Keratinocyte (primary cell): ENCODE data around the gene SARS1. TPM values are rescaled to one million over a fixed set of nuclear protein-coding genes. Genes with fewer than 3 reads are reported as not detected.

Experiments
- DNase-seq: peaks from one replicate; pipeline ENCODE4 v3.0.0-alpha.2; 2011; ENCODE audit warnings: low read depth, missing footprints, low spot score
- FAIRE-seq: peaks from 2 replicates; lab custom pipeline; 2011; peaks lifted over from hg19 to GRCh38; lab: Jason Lieb, UNC
- H2AFZ ChIP-seq: 2 replicates; pipeline ENCODE4 v1.6.0; 2012; ENCODE audit warnings: low read length, control low read depth, inconsistent platforms; ENCODE audit not compliant: control insufficient read depth
- H3K27ac ChIP-seq: 2 replicates; pipeline ENCODE4 v1.5.1; 2011; ENCODE audit warnings: low read length; ENCODE audit not compliant: control insufficient read depth, insufficient read depth
- H3K27me3 ChIP-seq: 3 replicates; pipeline ENCODE4 v1.6.0; 2011; ENCODE audit warnings: low read length; ENCODE audit not compliant: control insufficient read depth, insufficient read depth; ENCODE audit errors: extremely low read depth
- H3K36me3 ChIP-seq, 2 experiments: 2 replicates in 1 of 2; 3 replicates in 1 of 2; pipeline ENCODE4 v1.5.1; 2011; ENCODE audit warnings: low read length in 2 of 2, mild to moderate bottlenecking in 1 of 2; ENCODE audit not compliant: control insufficient read depth in 2 of 2, insufficient read depth in 2 of 2; ENCODE audit errors: extremely low read depth in 1 of 2
- H3K4me1 ChIP-seq: 3 replicates; pipeline ENCODE4 v1.5.1; 2011; ENCODE audit warnings: low read length; ENCODE audit not compliant: control insufficient read depth, insufficient read depth; ENCODE audit errors: extremely low read depth
- H3K4me2 ChIP-seq: 3 replicates; pipeline ENCODE4 v1.6.0; 2011; ENCODE audit warnings: low read depth, low read length; ENCODE audit not compliant: control insufficient read depth, insufficient read depth; ENCODE audit errors: extremely low read depth
- H3K4me3 ChIP-seq, 3 experiments: fragments of 200-600 bp in 1 of 3; sonication (generic) in 1 of 3; 2 replicates in 2 of 3; 3 replicates in 1 of 3; pipeline ENCODE4 v1.5.1; 2011 to 2016; ENCODE audit warnings: low read length in 3 of 3, mild to moderate bottlenecking in 3 of 3, control low read depth in 2 of 3, inconsistent platforms in 1 of 3, low read depth in 1 of 3, mixed read lengths in 1 of 3, mixed run types in 1 of 3, moderate library complexity in 1 of 3; ENCODE audit not compliant: control insufficient read depth in 2 of 3, insufficient read depth in 2 of 3; ENCODE audit errors: extremely low read depth in 1 of 3
- H3K79me2 ChIP-seq: 2 replicates; pipeline ENCODE4 v1.6.0; 2012; ENCODE audit warnings: low read length; ENCODE audit not compliant: control insufficient read depth, insufficient read depth
- H3K9ac ChIP-seq: 3 replicates; pipeline ENCODE4 v1.6.0; 2011; ENCODE audit warnings: low read length; ENCODE audit not compliant: control insufficient read depth, insufficient read depth; ENCODE audit errors: extremely low read depth
- H3K9me1 ChIP-seq: 3 replicates; pipeline ENCODE4 v1.6.0; 2011; ENCODE audit warnings: low read length; ENCODE audit not compliant: control insufficient read depth, insufficient read depth; ENCODE audit errors: extremely low read depth
- H3K9me3 ChIP-seq: 2 replicates; pipeline ENCODE4 v1.5.1; 2012; ENCODE audit warnings: low read depth, low read length; ENCODE audit not compliant: control insufficient read depth
- H4K20me1 ChIP-seq: 3 replicates; pipeline ENCODE4 v1.6.0; 2011; ENCODE audit warnings: low read length; ENCODE audit not compliant: control insufficient read depth, insufficient read depth; ENCODE audit errors: extremely low read depth
- CTCF ChIP-seq, 3 experiments: IDR thresholded peaks in 1 of 3; conservative IDR thresholded peaks in 1 of 3; optimal IDR thresholded peaks in 1 of 3; 2 replicates in 2 of 3; 3 replicates in 1 of 3; pipeline versions ENCODE3 to v1.5.1; 2011; ENCODE audit warnings: low read length in 3 of 3, mild to moderate bottlenecking in 3 of 3, moderate library complexity in 2 of 3, control low read depth in 1 of 3, inconsistent platforms in 1 of 3; ENCODE audit not compliant: insufficient read depth in 2 of 3; ENCODE audit errors: extremely low read depth in 1 of 3
- EZH2 ChIP-seq: IDR thresholded peaks from one replicate; pipeline ENCODE4 v1.6.1; 2012; ENCODE audit warnings: inconsistent platforms, mild to moderate bottlenecking, low read length, moderate library complexity
- dilution Hi-C: fragments of 300-500 bp; cut with MboI; formaldehyde crosslinking; loops from one replicate; pipeline ENCODE4 v1.7.0; 2020; ENCODE audit warnings: low sequenced_read_pairs; ENCODE audit not compliant: extremely low pct_ligation_motif_present
- polyA plus RNA-seq, 5 experiments: library from polyadenylated mRNA; depleted of rRNA in 3 of 5; stranded (reverse) in 3 of 5; stranded (forward) in 1 of 5; unstranded in 1 of 5; fragments of >200 nt; gene quantifications; 1 replicate in 1 of 5; 2 replicates in 3 of 5; 3 replicates in 1 of 5; pipeline versions ENCODE4 v1.2.1 to v1.2.3, GENCODE V29; 2011 to 2012; ENCODE audit warnings: missing spikeins in 2 of 5, low read depth in 1 of 5, low replicate concordance in 1 of 5

Gene SARS1
- polyA plus RNA-seq, 1 donor (not counting 4 experiments of a cell fraction or from before 2014, with no cell fraction given) = 203 TPM

- Histone ChIP-seq H3K4me2 (no peak overlapping the region), H3K4me3 (no peak overlapping the region), H3K36me3 (no peaks in the 10 kb centered on the region), H3K4me1 (peaks cover 9% of the 10 kb centered on the region), H3K9me1 (no peaks in the 10 kb centered on the region), H3K27ac (no peak overlapping the region), H3K79me2 (no peaks in the 10 kb centered on the region), H4K20me1 (no peaks in the 10 kb centered on the region), H3K9me3 (no peaks in the 10 kb centered on the region), H2AFZ (no peak overlapping the region), H3K9ac (no peak overlapping the region), H3K27me3 (no peaks in the 10 kb centered on the region)
- FAIRE-seq = no peak
- no peak for TF ChIP-seq CTCF (optimal IDR thresholded peaks at IDR 0.05 in 1 of 3, IDR thresholded peaks at IDR 0.05 in 1 of 3, conservative IDR thresholded peaks at IDR 0.05 in 1 of 3; ENCODE audit: extremely low read depth in 1 of 3, insufficient read depth in 2 of 3, low read length in 3 of 3)
- TF ChIP-seq EZH2 = no peak
- DNase-seq = no peak
- dilution Hi-C loops = no loop called here
These were observed 28.4 kb upstream of the SARS1 start for GRCh38 chr1:109185357-109185756.

- peaks cover 9% of the 10 kb centered on the region for H3K4me1 ChIP-seq
- no peaks in the 10 kb centered on the region for H3K9me1 ChIP-seq
- no peak overlapping the region for H3K9ac ChIP-seq
- no peaks in the 10 kb centered on the region for H3K9me3 ChIP-seq
- H4K20me1 ChIP-seq = no peaks in the 10 kb centered on the region
- no peaks in the 10 kb centered on the region for H3K79me2 ChIP-seq
- FAIRE-seq (no peak), DNase-seq (no peak)
- no peaks in the 10 kb centered on the region for H3K27me3 ChIP-seq
- H3K27ac ChIP-seq = no peak overlapping the region
- no peak overlapping the region for H3K4me2 ChIP-seq
- H2AFZ ChIP-seq = no peak overlapping the region
- dilution Hi-C loops = no loop called here
- no peaks in the 10 kb centered on the region for H3K36me3 ChIP-seq
- no peak overlapping the region for H3K4me3 ChIP-seq
- TF ChIP-seq CTCF (optimal IDR thresholded peaks at IDR 0.05 in 1 of 3, IDR thresholded peaks at IDR 0.05 in 1 of 3, conservative IDR thresholded peaks at IDR 0.05 in 1 of 3; ENCODE audit: extremely low read depth in 1 of 3, insufficient read depth in 2 of 3, low read length in 3 of 3) (no peak), EZH2 (no peak)
These were observed 27.6 kb upstream of the SARS1 start for GRCh38 chr1:109185990-109186732.
